Adrenal gland (tissue), 12 donors: ENCODE measurements around the gene ZNF608. TPM values are rescaled to one million over a fixed set of nuclear protein-coding genes. Genes with fewer than 3 reads are reported as not detected.

Source experiments
- DNase-seq, 7 donors: peaks; one replicate each; pipeline ENCODE4 v3.0.0-alpha.2; 2019 to 2020
- H3K27ac ChIP-seq, 5 donors: fragments of 200-600 bp; sonication (generic) in 4 of 5; 1 replicate in 3 of 5; 2 replicates in 2 of 5; pipeline versions ENCODE4 v1.5.1 to v1.8.0; 2016 to 2020; ENCODE audit warnings: mild to moderate bottlenecking in 1 of 5
- H3K27me3 ChIP-seq: fragments of 200-600 bp; 2 replicates; pipeline ENCODE4 v1.8.0; 2021
- H3K36me3 ChIP-seq, 2 donors: fragments of 200-600 bp; replicated peaks in 1 of 2; 1 replicate in 1 of 2; 2 replicates in 1 of 2; pipeline versions ENCODE4 v1.5.1 to v1.8.0; 2018 to 2022
- H3K4me1 ChIP-seq, 2 donors: fragments of 200-600 bp; replicated peaks in 1 of 2; 1 replicate in 1 of 2; 2 replicates in 1 of 2; pipeline versions ENCODE4 v1.5.1 to v1.8.0; 2018 to 2021
- H3K4me3 ChIP-seq, 4 donors: fragments of 200-600 bp; sonication (generic) in 3 of 4; one replicate each; pipeline ENCODE4 v1.5.1; 2016 to 2018
- H3K9me3 ChIP-seq, 3 donors: fragments of 200-600 bp; sonication (generic) in 1 of 3; replicated peaks in 1 of 3; 1 replicate in 2 of 3; 2 replicates in 1 of 3; pipeline versions ENCODE4 v1.5.1 to v1.8.0; 2016 to 2021
- CTCF ChIP-seq, 6 experiments: fragments of 450-650 bp in 4 of 6; fragments of 200-600 bp in 2 of 6; sonication (generic) in 1 of 6; IDR thresholded peaks; 1 replicate in 5 of 6; 2 replicates in 1 of 6; pipeline versions ENCODE4 v1.5.1 to v1.8.0; 2016 to 2021; ENCODE audit warnings: antibody characterized with exemption in 6 of 6, mild to moderate bottlenecking in 2 of 6, moderate library complexity in 1 of 6
- POLR2A ChIP-seq, 2 donors: fragments of 450-650 bp; IDR thresholded peaks; one replicate each; pipeline ENCODE4 v1.6.1; 2017; ENCODE audit warnings: antibody characterized with exemption in 2 of 2, mild to moderate bottlenecking in 2 of 2, moderate library complexity in 1 of 2
- WGBS, 4 donors: extraction: QIAGEN DNeasy Blood & Tissue Kit in 2 of 4; methylation state at CpG; one replicate each; pipeline versions ENCODE4 v1.1.5 to v1.1.7; 2013 to 2017; 5-methylcytosine and 5-hydroxymethylcytosine counted together
- intact Hi-C, 2 donors: fragments of 100-400 bp; cut with DNase I; formaldehyde crosslinking; loops; one replicate each; pipeline versions ENCODE4 v1.14.1 to v1.15.0; 2022 to 2023
- polyA plus RNA-seq, 3 donors: library from polyadenylated mRNA; stranded (reverse); fragments of 200-250 nt in 2 of 3; fragments of 350-450 nt in 1 of 3; fragmentation: Illumina TruSeq in 1 of 3; extraction: RNeasy Lipid Tissue Mini Kit (QIAGEN cat#74804) in 1 of 3; gene quantifications; one replicate each; pipeline ENCODE4 v1.2.3, GENCODE V29; 2013 to 2014
- total RNA-seq, 9 donors: library from RNA; depleted of rRNA in 4 of 9; stranded (reverse); fragments of >200 nt in 4 of 9; fragments of 120-200 nt in 1 of 9; fragmentation: NEBNext Ultra II Directional in 1 of 9; extraction: Animal tissue kit (Norgen Biotek cat#: 25700) in 1 of 9; gene quantifications; one replicate each; pipeline versions ENCODE4 v1.1.0 to v1.2.4, GENCODE V29; 2013 to 2023
- donor health status: healthy with polysubstance abuse.
- donor health status: Bipolar disorder and iron deficiency.
- donor health status: DM: yes; HTN: yes; CAD: no.
- donor health status: DM: no; HTN: no; CAD: no.
- donor health status: DM: no; HTN: no; CAD: no.
- donor health status: DM: yes; HTN: yes; CAD: no.

The ZNF608 gene
- total and polyA plus RNA-seq, 12 donors: 14.4 to 55.0 (median 29.1) TPM

- peaks cover 6 to 39% of the 10 kb centered on the region in 2 donors for H3K4me1 ChIP-seq
- intact Hi-C loops: loop anchor here in 1 of 2 donors (10.0 kb wide), 1 partner anchor 76 kb away; no protein-coding TSS in a partner anchor
- no peak overlapping the region for H3K27ac ChIP-seq
- H3K27me3 ChIP-seq: no peaks in the 10 kb centered on the region
- no peak overlapping the region for H3K4me3 ChIP-seq
- H3K9me3 ChIP-seq: no peaks in the 10 kb centered on the region
- TF ChIP-seq CTCF (IDR thresholded peaks at IDR 0.05): no peak
- TF ChIP-seq POLR2A (IDR thresholded peaks at IDR 0.05): no peak
- no peaks in the 10 kb centered on the region for H3K36me3 ChIP-seq
- 85 to 96% (median 93%) methylated on average over 2 of the region's 2 CpGs for whole genome bisulfite sequencing, 4 donors
- no peak for DNase-seq
Observed at GRCh38 chr5:124730381-124730780, 16.1 kb downstream of the ZNF608 start.

GRCh38 chr5:124729720-124730359 is 16.6 kb downstream of the ZNF608 start:
- no peaks in the 10 kb centered on the region for H3K36me3 ChIP-seq
- no peak overlapping the region for H3K4me3 ChIP-seq
- peaks cover 6 to 34% of the 10 kb centered on the region in 2 donors for H3K4me1 ChIP-seq
- WGBS, 4 donors: 91 to 100% (median 92%) methylated on average over 1 of the region's 1 CpG
- H3K9me3 ChIP-seq: no peaks in the 10 kb centered on the region
- TF ChIP-seq CTCF (IDR thresholded peaks at IDR 0.05): no peak
- TF ChIP-seq POLR2A (IDR thresholded peaks at IDR 0.05): no peak
- H3K27me3 ChIP-seq: no peaks in the 10 kb centered on the region
- H3K27ac ChIP-seq: no peak overlapping the region
- no peak for DNase-seq
- intact Hi-C loops: loop anchor here in 1 of 2 donors (10.0 kb wide), 1 partner anchor 75 kb away; no protein-coding TSS in a partner anchor

- DNase-seq: no peak
- H3K27me3 ChIP-seq: no peaks in the 10 kb centered on the region
- no peak overlapping the region for H3K27ac ChIP-seq
- H3K9me3 ChIP-seq: no peaks in the 10 kb centered on the region
- intact Hi-C loops: no loop called here
- WGBS, 4 donors: 96 to 100% (median 97%) methylated on average over 5 of the region's 5 CpGs
- no peaks in the 10 kb centered on the region for H3K36me3 ChIP-seq
- H3K4me1 ChIP-seq: peaks cover 6 to 34% of the 10 kb centered on the region in 2 donors
- H3K4me3 ChIP-seq: no peak overlapping the region
- TF ChIP-seq CTCF (IDR thresholded peaks at IDR 0.05): no peak
- TF ChIP-seq POLR2A (IDR thresholded peaks at IDR 0.05): no peak
Observed at GRCh38 chr5:124728968-124729332, 17.5 kb downstream of the ZNF608 start.

- Histone ChIP-seq H3K27ac (no peak overlapping the region), H3K9me3 (no peaks in the 10 kb centered on the region), H3K4me1 (peaks cover 6 to 34% of the 10 kb centered on the region in 2 donors), H3K27me3 (no peaks in the 10 kb centered on the region), H3K36me3 (no peaks in the 10 kb centered on the region), H3K4me3 (no peak overlapping the region)
- intact Hi-C loops: no loop called here
- TF ChIP-seq POLR2A (IDR thresholded peaks at IDR 0.05) (no peak), CTCF (IDR thresholded peaks at IDR 0.05) (no peak)
- DNase-seq: no peak
- WGBS, 4 donors: 89 to 93% (median 90%) methylated on average over 5 of the region's 5 CpGs
Observed at GRCh38 chr5:124728331-124728967, 18.0 kb downstream of the ZNF608 start.
